HepG2 (cell line): ENCODE results near the gene GHR. TPM values are rescaled to one million over a fixed set of nuclear protein-coding genes. Genes with fewer than 3 reads are reported as not detected.

ENCODE experiments used
- ATAC-seq: fragments of 200-7000 bp; cut with Tn5 transposase; 3 replicates; pipeline ENCODE4 v1.9.1; 2020; ENCODE audit warnings: mild to moderate bottlenecking, moderate library complexity
- BruUV-seq: library from RNA; stranded (reverse); fragments of 400-500 nt; replicated peaks from 2 replicates; lab custom pipeline; 2021; lab: Mats Ljungman, UMichigan
- CTCF ChIA-PET: fragments of 300-600 bp; formaldehyde crosslinking; extraction: SDS; loops from one replicate; lab custom pipeline; 2021; ENCODE audit warnings: low total read pairs, inconsistent platforms, low intra/inter-chr PET ratio; lab: Yijun Ruan, JAX
- POLR2A ChIA-PET: fragments of 350-600 bp; sonication (Branson Sonifier 250); formaldehyde crosslinking; loops from one replicate; lab custom pipeline; 2020; ENCODE audit warnings: antibody characterized with exemption, inconsistent platforms; lab: Yijun Ruan, JAX
- DNase-seq: peaks from one replicate; pipeline ENCODE4 v3.0.0-alpha.2; 2015; ENCODE audit warnings: low spot score
- FAIRE-seq: peaks from 3 replicates; lab custom pipeline; 2011; peaks lifted over from hg19 to GRCh38; lab: Jason Lieb, UNC
- H2AFZ ChIP-seq: one replicate; pipeline ENCODE4 v1.6.1; 2011; ENCODE audit warnings: low read length, inconsistent platforms
- H3K27ac ChIP-seq: fragments of 300-600 bp; 3 replicates; pipeline ENCODE4 v1.8.0; 2011; ENCODE audit warnings: mixed run types, mild to moderate bottlenecking, mixed read lengths, low read length, inconsistent platforms; ENCODE audit not compliant: insufficient read depth; ENCODE audit errors: extremely low read length
- H3K27me3 ChIP-seq, 2 experiments: fragments of 200-600 bp in 1 of 2; 2 replicates in 1 of 2; 3 replicates in 1 of 2; pipeline versions ENCODE4 v1.6.0 to v1.8.0; 2011; ENCODE audit warnings: low read length in 2 of 2, mild to moderate bottlenecking in 2 of 2, moderate library complexity in 2 of 2, inconsistent platforms in 1 of 2; ENCODE audit not compliant: insufficient read depth in 2 of 2, control insufficient read depth in 1 of 2
- H3K36me3 ChIP-seq, 2 experiments: fragments of 200-600 bp in 1 of 2; replicated peaks in 1 of 2; 2 replicates in 1 of 2; 3 replicates in 1 of 2; pipeline versions ENCODE4 v1.5.1 to v1.8.0; 2011; ENCODE audit warnings: low read length in 2 of 2, inconsistent platforms in 1 of 2; ENCODE audit not compliant: insufficient read depth in 2 of 2, control insufficient read depth in 1 of 2
- H3K4me1 ChIP-seq: 2 replicates; pipeline ENCODE4 v1.5.1; 2012; ENCODE audit warnings: low read length, inconsistent platforms; ENCODE audit not compliant: insufficient read depth
- H3K4me2 ChIP-seq: 2 replicates; pipeline ENCODE4 v1.6.0; 2011; ENCODE audit warnings: low read depth, low read length, inconsistent platforms
- H3K4me3 ChIP-seq, 3 experiments: fragments of 200-600 bp in 1 of 3; sonication (generic), shearing (Covaris generic) in 1 of 3; replicated peaks in 1 of 3; 2 replicates each; pipeline ENCODE4 v1.5.1; 2011 to 2016; ENCODE audit warnings: low read length in 3 of 3, inconsistent platforms in 2 of 3, low read depth in 2 of 3, mild to moderate bottlenecking in 2 of 3, control low read depth in 1 of 3, mixed read lengths in 1 of 3; ENCODE audit not compliant: insufficient read depth in 1 of 3
- H3K79me2 ChIP-seq: one replicate; pipeline ENCODE4 v1.6.1; 2011; ENCODE audit warnings: low read length, inconsistent platforms; ENCODE audit not compliant: insufficient read depth
- H3K9ac ChIP-seq: 2 replicates; pipeline ENCODE4 v1.6.0; 2011; ENCODE audit warnings: mild to moderate bottlenecking, low read depth, low read length, inconsistent platforms; ENCODE audit not compliant: insufficient read depth
- H3K9me3 ChIP-seq: 2 replicates; pipeline ENCODE4 v1.5.1; 2012; ENCODE audit warnings: mild to moderate bottlenecking, low read length
- H4K20me1 ChIP-seq: 2 replicates; pipeline ENCODE4 v1.6.0; 2011; ENCODE audit warnings: inconsistent platforms, mild to moderate bottlenecking, low read length, moderate library complexity; ENCODE audit not compliant: insufficient read depth
- ELF3 ChIP-seq: IDR thresholded peaks from 2 replicates; pipeline ENCODE4 v1.6.1; 2016; ENCODE audit warnings: missing genetic modification reagents, missing compliant biosample characterization
- JUNB ChIP-seq: sonication (generic); formaldehyde crosslinking; IDR thresholded peaks from 2 replicates; pipeline ENCODE4 v1.8.0; 2022; ENCODE audit warnings: missing genetic modification reagents, mild to moderate bottlenecking, borderline replicate concordance
- PRDM15 ChIP-seq: sonication (generic); formaldehyde crosslinking; IDR thresholded peaks from 2 replicates; pipeline ENCODE4 v1.4.0; 2020; ENCODE audit warnings: missing genetic modification reagents
- SMAD3 ChIP-seq: sonication (generic); formaldehyde crosslinking; IDR thresholded peaks from 2 replicates; pipeline ENCODE4 v1.4.0; 2020; ENCODE audit warnings: missing genetic modification reagents
- ZNF879 ChIP-seq: sonication (generic); formaldehyde crosslinking; IDR thresholded peaks from 2 replicates; pipeline ENCODE4 v1.8.1; 2023; ENCODE audit warnings: missing genetic modification reagents
- WGBS: methylation state at CpG from one replicate; pipeline ENCODE4 v1.1.6; 2017; ENCODE audit warnings: low lambda C conversion rate; 5-methylcytosine and 5-hydroxymethylcytosine counted together
- in situ Hi-C: cut with HindIII; loops from 2 replicates; pipeline ENCODE4 v1.10.0; 2017; ENCODE audit warnings: low pct_unique_long_range_greater_than_20kb; ENCODE audit not compliant: extremely low pct_ligation_motif_present
- intact Hi-C: fragments of 100-400 bp; cut with micrococcal nuclease; formaldehyde crosslinking; loops from one replicate; pipeline ENCODE4 v1.10.0; 2022; ENCODE audit not compliant: unreplicated experiment
- polyA plus RNA-seq, 8 experiments: library from polyadenylated mRNA; depleted of rRNA in 3 of 8; stranded (reverse) in 7 of 8; unstranded in 1 of 8; fragments of >200 nt; fragmentation: Illumina TruSeq in 4 of 8; extraction: Trizol in 4 of 8; gene quantifications; 2 replicates each; pipeline versions ENCODE4 v1.2.1 to v1.2.3, GENCODE V29; 2011 to 2016; ENCODE audit warnings: low read depth in 4 of 8, missing spikeins in 1 of 8, mixed read lengths in 1 of 8; ENCODE audit not compliant: insufficient read depth in 1 of 8
- total RNA-seq, 5 experiments: library from RNA; depleted of rRNA; stranded (reverse); fragments of >200 nt; fragmentation: Illumina TruSeq; extraction: Trizol; gene quantifications; 2 replicates each; pipeline ENCODE4 v1.2.3, GENCODE V29; 2016; ENCODE audit warnings: low read depth in 1 of 5
- TF ChIP-seq, protein P1 (sequence below): sonication (generic); formaldehyde crosslinking; IDR thresholded peaks from 2 replicates; pipeline ENCODE4 v1.8.1; 2023; ENCODE audit warnings: missing genetic modification reagents, mild to moderate bottlenecking, borderline replicate concordance
- TF ChIP-seq, protein P2 (sequence below): sonication (generic); formaldehyde crosslinking; IDR thresholded peaks from 2 replicates; pipeline ENCODE4 v1.5.0; 2020; ENCODE audit warnings: missing genetic modification reagents
- TF ChIP-seq, protein P3 (sequence below): sonication (generic); formaldehyde crosslinking; IDR thresholded peaks from 2 replicates; pipeline ENCODE4 v1.8.0; 2022; ENCODE audit warnings: mild to moderate bottlenecking, missing genetic modification reagents, moderate library complexity

GHR gene
- total and polyA plus RNA-seq, 2 of the 13 experiments (the other 11 are each of a cell fraction or from before 2014, with no cell fraction given): 0.07 TPM; not detected in 1

DNA sequence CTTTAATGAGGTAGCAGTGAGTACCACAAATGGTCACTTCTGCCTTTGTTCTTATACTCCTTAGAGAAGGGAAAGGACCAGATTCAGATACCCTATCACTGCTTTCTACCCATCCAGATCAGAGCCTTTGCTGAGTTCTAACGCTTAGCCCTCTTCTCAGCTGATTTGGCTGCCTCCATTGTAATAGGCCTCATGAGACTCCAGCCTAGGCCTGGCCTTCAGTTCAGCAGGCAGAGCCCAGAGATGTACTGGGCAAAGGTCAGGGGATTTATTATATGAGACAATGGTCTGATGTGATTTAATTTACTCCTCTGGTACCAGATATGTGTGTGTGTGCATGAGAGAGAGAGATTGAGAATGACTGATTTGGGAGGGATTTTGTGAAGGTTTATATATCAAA, 124.7 kb downstream of the GHR start:
- Histone ChIP-seq H4K20me1 (no peaks in the 10 kb centered on the region), H3K79me2 (no peaks in the 10 kb centered on the region), H3K27ac (no peak overlapping the region), H3K9ac (no peak overlapping the region), H2AFZ (no peak overlapping the region), H3K4me3 (no peak overlapping the region), H3K27me3 (no peaks in the 10 kb centered on the region), H3K4me1 (no peaks in the 10 kb centered on the region), H3K9me3 (no peaks in the 10 kb centered on the region)
- FAIRE-seq: no peak
- POLR2A ChIA-PET: no interaction called here
- DNase-seq: no peak
- in situ Hi-C loops: no loop called here
- no TSS peak for BruUV-seq
- intact Hi-C loops: no loop called here
- CTCF ChIA-PET: no interaction called here
- 0% methylated on average over 1 of the region's 1 CpG for WGBS
- TF ChIP-seq, protein P1, sequence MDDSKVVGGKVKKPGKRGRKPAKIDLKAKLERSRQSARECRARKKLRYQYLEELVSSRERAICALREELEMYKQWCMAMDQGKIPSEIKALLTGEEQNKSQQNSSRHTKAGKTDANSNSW (CRISPR knock-in tag): no peak
- TF ChIP-seq, protein P2, sequence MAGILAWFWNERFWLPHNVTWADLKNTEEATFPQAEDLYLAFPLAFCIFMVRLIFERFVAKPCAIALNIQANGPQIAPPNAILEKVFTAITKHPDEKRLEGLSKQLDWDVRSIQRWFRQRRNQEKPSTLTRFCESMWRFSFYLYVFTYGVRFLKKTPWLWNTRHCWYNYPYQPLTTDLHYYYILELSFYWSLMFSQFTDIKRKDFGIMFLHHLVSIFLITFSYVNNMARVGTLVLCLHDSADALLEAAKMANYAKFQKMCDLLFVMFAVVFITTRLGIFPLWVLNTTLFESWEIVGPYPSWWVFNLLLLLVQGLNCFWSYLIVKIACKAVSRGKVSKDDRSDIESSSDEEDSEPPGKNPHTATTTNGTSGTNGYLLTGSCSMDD (CRISPR knock-in tag): no peak
- TF ChIP-seq PRDM15 (CRISPR knock-in tag) (no peak), SMAD3 (CRISPR knock-in tag) (no peak), ZNF879 (CRISPR knock-in tag) (no peak), JUNB (CRISPR knock-in tag) (no peak), ELF3 (CRISPR knock-in tag) (no peak)
- TF ChIP-seq, protein P3, sequence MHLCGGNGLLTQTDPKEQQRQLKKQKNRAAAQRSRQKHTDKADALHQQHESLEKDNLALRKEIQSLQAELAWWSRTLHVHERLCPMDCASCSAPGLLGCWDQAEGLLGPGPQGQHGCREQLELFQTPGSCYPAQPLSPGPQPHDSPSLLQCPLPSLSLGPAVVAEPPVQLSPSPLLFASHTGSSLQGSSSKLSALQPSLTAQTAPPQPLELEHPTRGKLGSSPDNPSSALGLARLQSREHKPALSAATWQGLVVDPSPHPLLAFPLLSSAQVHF (CRISPR knock-in tag): no peak
- TF ChIP-seq, all 625 proteins: peak for 0
- Histone ChIP-seq H3K4me2 (no peak overlapping the region), H3K36me3 (no peaks in the 10 kb centered on the region)
- no peak for ATAC-seq
